Measurements from ENCODE around the gene IL31RA. TPM values are rescaled to one million over a fixed set of nuclear protein-coding genes. Genes with fewer than 3 reads are reported as not detected.

The IL31RA gene
- total RNA-seq, 4 donors from 2014 or later = 0.17 to 0.29 TPM; not detected in 2

- no peak overlapping the region for H3K4me3 ChIP-seq
- no peaks in the 10 kb centered on the region for H3K4me1 ChIP-seq
- WGBS = 68% methylated on average over 5 of the region's 5 CpGs
- H3K9me3 ChIP-seq = peaks cover 0 to 6% (median 6%) of the 10 kb centered on the region in 4 donors
- TF ChIP-seq EP300 (IDR thresholded peaks at IDR 0.05) (no peak), CTCF (IDR thresholded peaks at IDR 0.05) (no peak), POLR2A (IDR thresholded peaks at IDR 0.05; ENCODE audit: low read depth) (no peak), POLR2AphosphoS5 (IDR thresholded peaks at IDR 0.05) (no peak)
- H3K36me3 ChIP-seq = no peaks in the 10 kb centered on the region
- intact Hi-C loops (cut with DNase I) = no loop called here
- DNase-seq (ENCODE audit: extremely low spot score) = no peak
- no peak overlapping the region for H3K27ac ChIP-seq (replicated peaks in 1 of 4)
- H3K27me3 ChIP-seq = no peaks in the 10 kb centered on the region
Measured at GRCh38 chr5:55856516-55857246, 5.5 kb downstream of the IL31RA start.

- 91% methylated on average over 4 of the region's 4 CpGs for WGBS
- H3K27ac ChIP-seq (replicated peaks in 1 of 4) = no peak overlapping the region
- H3K4me3 ChIP-seq = no peak overlapping the region
- intact Hi-C loops (cut with DNase I) = no loop called here
- no peaks in the 10 kb centered on the region for H3K27me3 ChIP-seq
- no peaks in the 10 kb centered on the region for H3K36me3 ChIP-seq
- H3K4me1 ChIP-seq = no peaks in the 10 kb centered on the region
- DNase-seq (ENCODE audit: extremely low spot score) = no peak
- TF ChIP-seq POLR2A (IDR thresholded peaks at IDR 0.05; ENCODE audit: low read depth) = no peak
- TF ChIP-seq EP300 (IDR thresholded peaks at IDR 0.05) = no peak
- no peak for TF ChIP-seq POLR2AphosphoS5 (IDR thresholded peaks at IDR 0.05)
- H3K9me3 ChIP-seq = peaks cover 0 to 6% (median 6%) of the 10 kb centered on the region in 4 donors
Measured at GRCh38 chr5:55857247-55857640, 6.1 kb downstream of the IL31RA start.

- H3K27me3 ChIP-seq = no peaks in the 10 kb centered on the region
- H3K9me3 ChIP-seq = peaks cover 0 to 6% (median 6%) of the 10 kb centered on the region in 4 donors
- intact Hi-C loops (cut with DNase I) = no loop called here
- H3K36me3 ChIP-seq = no peaks in the 10 kb centered on the region
- H3K4me3 ChIP-seq = no peak overlapping the region
- 88% methylated on average over 2 of the region's 2 CpGs for WGBS
- no peak overlapping the region for H3K27ac ChIP-seq (replicated peaks in 1 of 4)
- DNase-seq (ENCODE audit: extremely low spot score) = no peak
- H3K4me1 ChIP-seq = no peaks in the 10 kb centered on the region
- no peak for TF ChIP-seq EP300 (IDR thresholded peaks at IDR 0.05)
- no peak for TF ChIP-seq POLR2AphosphoS5 (IDR thresholded peaks at IDR 0.05)
- TF ChIP-seq CTCF (IDR thresholded peaks at IDR 0.05) = no peak
- TF ChIP-seq POLR2A (IDR thresholded peaks at IDR 0.05; ENCODE audit: low read depth) = no peak
Measured at GRCh38 chr5:55858104-55858503, 6.9 kb downstream of the IL31RA start.

- no peaks in the 10 kb centered on the region for H3K36me3 ChIP-seq
- no peaks in the 10 kb centered on the region for H3K4me1 ChIP-seq
- no peak overlapping the region for H3K4me3 ChIP-seq
- no peaks in the 10 kb centered on the region for H3K27me3 ChIP-seq
- H3K27ac ChIP-seq (replicated peaks in 1 of 4) = no peak overlapping the region
- intact Hi-C loops (cut with DNase I) = no loop called here
- WGBS = 74% methylated on average over 3 of the region's 3 CpGs
- no peak for DNase-seq (ENCODE audit: extremely low spot score)
- peaks cover 0 to 6% (median 6%) of the 10 kb centered on the region in 4 donors for H3K9me3 ChIP-seq
- TF ChIP-seq CTCF (IDR thresholded peaks at IDR 0.05) = no peak
- TF ChIP-seq EP300 (IDR thresholded peaks at IDR 0.05) = no peak
- TF ChIP-seq POLR2AphosphoS5 (IDR thresholded peaks at IDR 0.05) = no peak
- no peak for TF ChIP-seq POLR2A (IDR thresholded peaks at IDR 0.05; ENCODE audit: low read depth)
Measured at GRCh38 chr5:55860288-55860687, 9.1 kb downstream of the IL31RA start.

GRCh38 chr5:55860709-55861108 is 9.6 kb downstream of the IL31RA start:
- no peak overlapping the region for H3K4me3 ChIP-seq
- no peaks in the 10 kb centered on the region for H3K36me3 ChIP-seq
- H3K4me1 ChIP-seq = no peaks in the 10 kb centered on the region
- no peak for DNase-seq (ENCODE audit: extremely low spot score)
- H3K27me3 ChIP-seq = no peaks in the 10 kb centered on the region
- H3K9me3 ChIP-seq = peaks cover 0 to 6% (median 6%) of the 10 kb centered on the region in 4 donors
- no peak overlapping the region for H3K27ac ChIP-seq (replicated peaks in 1 of 4)
- WGBS = 85% methylated on average over 4 of the region's 4 CpGs
- intact Hi-C loops (cut with DNase I) = no loop called here
- TF ChIP-seq EP300 (IDR thresholded peaks at IDR 0.05) (no peak), POLR2A (IDR thresholded peaks at IDR 0.05; ENCODE audit: low read depth) (no peak)
